ENCODE measurements around the gene FZD1.

- TF ChIP-seq CTCF (IDR thresholded peaks at IDR 0.05; ENCODE audit: control extremely low read depth in 1 of 3, insufficient read depth in 1 of 3, low read depth in 1 of 3, low read length in 3 of 3) (no peak), YY1 (IDR thresholded peaks at IDR 0.05; ENCODE audit: low read depth, low read length) (no peak), E2F6 (IDR thresholded peaks at IDR 0.05) (no peak)
Measured at GRCh38 chr7:91280604-91281003, 16.4 kb downstream of the FZD1 start.
